Activated CD8-positive, alpha-beta T cell treated with anti-CD3 and anti-CD28 coated beads, Interleukin-2, amount 10 ng/mL, durations not matched to agents 7 days and 5 days (primary cell): Measurements from ENCODE around the gene EPAS1. TPM values are rescaled to one million over a fixed set of nuclear protein-coding genes. Genes with fewer than 3 reads are reported as not detected.

Source experiments
- ATAC-seq: fragments of 150-1000 bp; cut with Tn5 transposase; one replicate; pipeline ENCODE4 v1.10.0; 2021; ENCODE audit warnings: moderate library complexity
- CTCF ChIA-PET: fragments of 350-600 bp; sonication (Branson Sonifier 250); formaldehyde crosslinking; loops from one replicate; lab custom pipeline; 2021; ENCODE audit warnings: antibody characterized with exemption; lab: Charles Lee
- POLR2A ChIA-PET: fragments of 350-600 bp; sonication (Branson Sonifier 250); formaldehyde crosslinking; loops from one replicate; lab custom pipeline; 2021; ENCODE audit warnings: antibody characterized with exemption; lab: Charles Lee
- DNase-seq: peaks from one replicate; pipeline ENCODE4 v3.0.0-alpha.2; 2020
- H3K27ac Mint-ChIP-seq: one replicate; pipeline ENCODE4 v1.8.0; 2021; ENCODE audit warnings: mild to moderate bottlenecking, mixed read lengths
- H3K27me3 Mint-ChIP-seq: one replicate; pipeline ENCODE4 v1.8.0; 2021; ENCODE audit warnings: low read depth, mixed read lengths
- H3K36me3 Mint-ChIP-seq: one replicate; pipeline ENCODE4 v1.8.0; 2021; ENCODE audit warnings: low read depth, mixed read lengths
- H3K4me1 Mint-ChIP-seq: one replicate; pipeline ENCODE4 v1.8.0; 2021; ENCODE audit warnings: low read depth, mixed read lengths
- H3K4me3 Mint-ChIP-seq: one replicate; pipeline ENCODE4 v1.8.0; 2021; ENCODE audit warnings: mild to moderate bottlenecking, mixed read lengths
- H3K9me3 Mint-ChIP-seq: one replicate; pipeline ENCODE4 v1.8.0; 2022; ENCODE audit warnings: mixed read lengths; ENCODE audit not compliant: insufficient read depth
- total RNA-seq, 2 experiments: library from RNA; stranded (reverse); gene quantifications; one replicate each; pipeline ENCODE4 v1.2.3, GENCODE V29; 2021

The EPAS1 gene
- total RNA-seq, 2 experiments from 2014 or later: 12.6 to 16.2 TPM

GRCh38 chr2:46274586-46274985, 22.6 kb upstream of the EPAS1 start:
- ChIA-PET POLR2A (no interaction called here), CTCF (interaction anchor here (1.5 kb wide), 1 partner anchor 212 kb away, joined by 5 read pairs; no protein-coding TSS in a partner anchor)
- Mint-ChIP-seq H3K27ac (no peak overlapping the region), H3K4me1 (peaks cover 39% of the 10 kb centered on the region), H3K4me3 (no peak overlapping the region), H3K9me3 (no peaks in the 10 kb centered on the region), H3K36me3 (no peaks in the 10 kb centered on the region), H3K27me3 (peaks cover 13% of the 10 kb centered on the region)
- DNase-seq (no peak), ATAC-seq (no peak)

GRCh38 chr2:46275995-46276394, 21.2 kb upstream of the EPAS1 start:
- Mint-ChIP-seq H3K9me3 (no peaks in the 10 kb centered on the region), H3K27me3 (peaks cover 13% of the 10 kb centered on the region), H3K27ac (peak overlapping the region; percentile 51), H3K4me1 (peaks cover 28% of the 10 kb centered on the region), H3K4me3 (peak overlapping the region; percentile 6), H3K36me3 (no peaks in the 10 kb centered on the region)
- ATAC-seq: peak; percentile 87
- DNase-seq: peak; percentile 56
- ChIA-PET POLR2A (interaction anchor here (0.9 kb wide), 1 partner anchor 176 kb away, joined by 3 read pairs; no protein-coding TSS in a partner anchor), CTCF (interaction anchor here (0.7 to 1.6 kb wide), 4 partner anchors 13 to 90 kb away, joined by 3 to 7 read pairs (median 4); no protein-coding TSS in a partner anchor)

GRCh38 chr2:46276642-46277041, 20.6 kb upstream of the EPAS1 start:
- ATAC-seq: no peak
- Mint-ChIP-seq H3K4me1 (peaks cover 28% of the 10 kb centered on the region), H3K27ac (peak overlapping the region; percentile 51), H3K36me3 (no peaks in the 10 kb centered on the region), H3K27me3 (peaks cover 13% of the 10 kb centered on the region), H3K9me3 (no peaks in the 10 kb centered on the region), H3K4me3 (no peak overlapping the region)
- DNase-seq: no peak
- CTCF ChIA-PET: interaction anchor here (0.7 to 1.6 kb wide), 3 partner anchors 12 to 46 kb away, joined by 3 to 7 read pairs (median 3); no protein-coding TSS in a partner anchor
- POLR2A ChIA-PET: interaction anchor here (0.9 kb wide), 1 partner anchor 176 kb away, joined by 3 read pairs; no protein-coding TSS in a partner anchor

GRCh38 chr2:46277431-46278190, 19.6 kb upstream of the EPAS1 start:
- Mint-ChIP-seq H3K4me3 (no peak overlapping the region), H3K27me3 (peaks cover 19% of the 10 kb centered on the region), H3K4me1 (peaks cover 28% of the 10 kb centered on the region), H3K27ac (no peak overlapping the region), H3K36me3 (no peaks in the 10 kb centered on the region), H3K9me3 (no peaks in the 10 kb centered on the region)
- no peak for ATAC-seq
- CTCF ChIA-PET: interaction anchor here (1.2 kb wide), 1 partner anchor 47 kb away, joined by 3 read pairs; no protein-coding TSS in a partner anchor
- no peak for DNase-seq
- POLR2A ChIA-PET: no interaction called here

- POLR2A ChIA-PET: no interaction called here
- ATAC-seq: no peak
- peaks cover 27% of the 10 kb centered on the region for H3K27me3 Mint-ChIP-seq
Measured at GRCh38 chr2:46278952-46279351, 18.3 kb upstream of the EPAS1 start.

GRCh38 chr2:46281939-46282338, 15.3 kb upstream of the EPAS1 start:
- ChIA-PET POLR2A (interaction anchor here (0.8 kb wide), 1 partner anchor 118 kb away, joined by 3 read pairs; no protein-coding TSS in a partner anchor), CTCF (no interaction called here)
- ATAC-seq: no peak
- Mint-ChIP-seq H3K27ac (no peak overlapping the region), H3K9me3 (no peaks in the 10 kb centered on the region), H3K4me3 (no peak overlapping the region), H3K27me3 (peaks cover 34% of the 10 kb centered on the region), H3K36me3 (no peaks in the 10 kb centered on the region), H3K4me1 (peaks cover 9% of the 10 kb centered on the region)
- DNase-seq: no peak

More at GRCh38 chr2:46278952-46279351, 18.3 kb upstream of the EPAS1 start:
- CTCF ChIA-PET: no interaction called here
- DNase-seq: no peak
- H3K4me3 Mint-ChIP-seq: no peak overlapping the region
- no peak overlapping the region for H3K27ac Mint-ChIP-seq
- no peaks in the 10 kb centered on the region for H3K9me3 Mint-ChIP-seq
- H3K36me3 Mint-ChIP-seq: no peaks in the 10 kb centered on the region
- peaks cover 26% of the 10 kb centered on the region for H3K4me1 Mint-ChIP-seq

GRCh38 chr2:46283693-46284092, 13.5 kb upstream of the EPAS1 start:
- ChIA-PET CTCF (interaction anchor here (1.5 kb wide), 1 partner anchor 221 kb away, joined by 3 read pairs; no protein-coding TSS in a partner anchor), POLR2A (no interaction called here)
- DNase-seq (no peak), ATAC-seq (no peak)
- Mint-ChIP-seq H3K27ac (no peak overlapping the region), H3K4me1 (peaks cover 5% of the 10 kb centered on the region), H3K36me3 (no peaks in the 10 kb centered on the region), H3K9me3 (no peaks in the 10 kb centered on the region), H3K4me3 (no peak overlapping the region), H3K27me3 (peaks cover 28% of the 10 kb centered on the region)

- Mint-ChIP-seq H3K4me1 (peaks cover 5% of the 10 kb centered on the region), H3K27ac (no peak overlapping the region), H3K4me3 (no peak overlapping the region), H3K9me3 (no peaks in the 10 kb centered on the region), H3K36me3 (no peaks in the 10 kb centered on the region), H3K27me3 (peaks cover 30% of the 10 kb centered on the region)
- CTCF ChIA-PET: interaction anchor here (1.5 kb wide), 1 partner anchor 221 kb away, joined by 3 read pairs; no protein-coding TSS in a partner anchor
- POLR2A ChIA-PET: no interaction called here
- ATAC-seq: no peak
- no peak for DNase-seq
Measured at GRCh38 chr2:46284260-46284659, 12.9 kb upstream of the EPAS1 start.

- Mint-ChIP-seq H3K4me1 (peaks cover 5% of the 10 kb centered on the region), H3K27me3 (peaks cover 30% of the 10 kb centered on the region), H3K9me3 (no peaks in the 10 kb centered on the region), H3K4me3 (no peak overlapping the region), H3K36me3 (no peaks in the 10 kb centered on the region), H3K27ac (no peak overlapping the region)
- CTCF ChIA-PET: interaction anchor here (1.5 kb wide), 1 partner anchor 222 kb away, joined by 3 read pairs; no protein-coding TSS in a partner anchor
- no peak for DNase-seq
- no peak for ATAC-seq
- POLR2A ChIA-PET: no interaction called here
Measured at GRCh38 chr2:46284796-46285195, 12.4 kb upstream of the EPAS1 start.

- Mint-ChIP-seq H3K27ac (no peak overlapping the region), H3K9me3 (no peaks in the 10 kb centered on the region), H3K4me3 (no peak overlapping the region), H3K27me3 (peaks cover 41% of the 10 kb centered on the region), H3K36me3 (no peaks in the 10 kb centered on the region), H3K4me1 (peaks cover 5% of the 10 kb centered on the region)
- ChIA-PET POLR2A (no interaction called here), CTCF (no interaction called here)
- DNase-seq: no peak
- no peak for ATAC-seq
Measured at GRCh38 chr2:46286715-46287114, 10.5 kb upstream of the EPAS1 start.

- Mint-ChIP-seq H3K27me3 (peaks cover 44% of the 10 kb centered on the region), H3K4me1 (peaks cover 11% of the 10 kb centered on the region), H3K27ac (no peak overlapping the region), H3K9me3 (no peaks in the 10 kb centered on the region), H3K36me3 (no peaks in the 10 kb centered on the region), H3K4me3 (no peak overlapping the region)
- CTCF ChIA-PET: no interaction called here
- POLR2A ChIA-PET: no interaction called here
- ATAC-seq: no peak
- DNase-seq: no peak
Measured at GRCh38 chr2:46290078-46290477, 7.1 kb upstream of the EPAS1 start.

- H3K4me1 Mint-ChIP-seq: peaks cover 22% of the 10 kb centered on the region
- no peak overlapping the region for H3K27ac Mint-ChIP-seq
- ATAC-seq (no peak), DNase-seq (no peak)
- CTCF ChIA-PET: interaction anchor here (1.1 to 2.4 kb wide), 8 partner anchors 13 to 300 kb away, joined by 3 to 19 read pairs (median 4); no protein-coding TSS in a partner anchor
- H3K9me3 Mint-ChIP-seq: no peaks in the 10 kb centered on the region
- H3K4me3 Mint-ChIP-seq: no peak overlapping the region
- H3K27me3 Mint-ChIP-seq: peaks cover 59% of the 10 kb centered on the region
- no peaks in the 10 kb centered on the region for H3K36me3 Mint-ChIP-seq
- POLR2A ChIA-PET: no interaction called here
Measured at GRCh38 chr2:46293466-46293865, 3.7 kb upstream of the EPAS1 start.
